Stimulated activated CD8-positive, alpha-beta memory T cell treated with anti-CD3 and anti-CD28 coated beads, Interleukin-15, amount 100 ng/mL, for 24 hours (primary cell): ENCODE results near the gene KCNIP4.
"Not testable (repeated sequence)": the region's sequence is repeated elsewhere in the genome, so short reads cannot be mapped to it uniquely, and the experiment has no call there.

ENCODE experiments used
- DNase-seq: peaks from one replicate; pipeline ENCODE4 v3.0.0-alpha.2; 2020; ENCODE audit warnings: low read depth

KCNIP4 gene

DNA sequence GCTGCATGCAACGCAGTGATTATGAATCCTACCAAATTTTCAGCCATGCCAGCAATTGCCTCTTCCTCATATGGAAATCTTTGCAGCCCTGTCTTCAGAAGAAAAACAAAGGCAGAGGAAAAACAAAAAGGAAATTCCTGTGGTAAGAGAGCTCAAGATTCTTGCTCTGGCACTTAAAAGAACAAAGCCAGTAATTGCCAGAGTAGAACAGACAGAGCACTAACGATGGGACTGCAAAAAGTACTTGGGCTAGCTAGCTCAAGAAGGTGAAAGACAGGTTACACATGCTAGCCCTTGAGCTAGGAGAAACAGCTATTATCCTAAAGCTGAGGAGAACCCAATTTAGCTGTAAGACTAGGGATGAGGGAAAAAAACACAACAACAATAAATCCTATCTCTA is 582.3 kb downstream of the KCNIP4 start:
- DNase-seq: no peak

GRCh38 chr4:21363701-21364100 is 584.9 kb downstream of the KCNIP4 start:
- no peak for DNase-seq

- DNase-seq: not testable (repeated sequence)
These were observed 596.2 kb downstream of the KCNIP4 start for GRCh38 chr4:21352354-21352753.

GRCh38 chr4:21347142-21347541 is 601.4 kb downstream of the KCNIP4 start:
- DNase-seq: no peak

DNA sequence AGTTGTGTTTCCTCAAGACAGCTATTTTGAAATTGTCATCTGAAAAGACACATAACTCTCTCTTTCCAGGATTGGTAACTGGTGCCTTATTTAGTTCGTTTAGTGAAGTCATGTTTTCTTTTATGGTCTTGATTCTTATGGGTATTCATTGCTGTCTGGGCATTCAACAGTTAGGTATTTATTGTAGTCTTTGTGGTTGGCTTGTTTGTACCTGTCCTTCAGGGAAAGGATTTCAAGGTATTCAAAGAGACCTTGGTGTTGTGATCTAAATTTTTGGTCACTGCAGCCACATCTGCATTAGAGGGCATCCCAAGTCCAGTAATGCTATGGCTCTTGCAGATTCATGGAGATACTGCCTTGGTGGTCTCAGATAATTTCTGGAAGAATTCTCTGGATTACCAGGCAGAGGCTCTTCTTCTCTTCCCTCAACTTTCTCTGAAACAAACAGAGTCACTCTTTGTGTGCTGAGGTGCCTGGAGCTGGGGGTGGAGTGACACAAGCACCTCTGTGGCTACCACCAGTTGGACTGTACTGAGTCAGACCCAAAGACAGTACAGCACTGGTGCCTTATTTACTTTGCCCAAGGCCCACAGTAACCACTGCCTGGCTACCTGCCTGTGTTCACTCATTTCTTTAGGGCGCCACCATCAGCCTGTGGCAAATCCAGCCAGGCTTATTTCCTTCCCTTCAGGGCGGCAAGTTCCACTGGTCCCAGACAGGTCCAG is 620.4 kb downstream of the KCNIP4 start:
- DNase-seq: no peak

- DNase-seq: no peak
These were observed 628.5 kb downstream of the KCNIP4 start for GRCh38 chr4:21320034-21320433.

DNA sequence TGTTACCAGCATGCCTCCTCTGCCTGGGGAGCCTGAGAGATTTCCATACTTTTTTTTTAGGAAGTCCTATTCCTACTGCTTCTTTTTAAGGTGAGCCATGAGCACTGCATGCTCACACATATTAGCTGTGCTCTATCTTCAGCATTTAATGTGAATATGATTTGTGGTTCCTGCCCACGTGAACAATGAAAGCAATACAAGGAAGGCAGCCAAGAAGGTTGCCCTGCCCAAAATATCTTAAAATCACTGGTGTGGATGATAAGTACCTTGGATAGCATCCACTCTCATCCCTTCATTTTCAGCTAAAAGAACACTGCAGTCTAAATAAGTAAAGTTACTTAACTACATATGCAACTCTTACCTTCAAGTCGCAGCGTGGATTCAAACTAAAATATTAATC is 640.9 kb downstream of the KCNIP4 start:
- DNase-seq: no peak

DNA sequence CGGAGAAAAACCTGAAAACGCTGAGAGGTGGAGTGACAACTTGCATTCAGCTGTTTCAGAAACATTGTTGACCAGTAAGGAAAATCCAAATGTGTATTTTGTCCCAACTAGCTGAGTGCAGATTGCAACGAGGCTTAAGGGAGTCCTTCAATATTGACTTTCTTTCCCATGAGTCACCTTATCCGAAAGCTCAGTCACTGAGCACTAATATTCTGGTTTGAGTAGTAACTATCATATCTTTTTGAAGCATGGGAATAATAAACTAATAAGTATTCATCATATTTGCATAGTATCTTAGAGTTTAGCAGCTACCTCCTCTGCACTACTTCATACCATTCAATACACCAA is 644.1 kb downstream of the KCNIP4 start:
- DNase-seq: no peak

- DNase-seq: no peak
These were observed 658.0 kb downstream of the KCNIP4 start for GRCh38 chr4:21290562-21290961.

DNA sequence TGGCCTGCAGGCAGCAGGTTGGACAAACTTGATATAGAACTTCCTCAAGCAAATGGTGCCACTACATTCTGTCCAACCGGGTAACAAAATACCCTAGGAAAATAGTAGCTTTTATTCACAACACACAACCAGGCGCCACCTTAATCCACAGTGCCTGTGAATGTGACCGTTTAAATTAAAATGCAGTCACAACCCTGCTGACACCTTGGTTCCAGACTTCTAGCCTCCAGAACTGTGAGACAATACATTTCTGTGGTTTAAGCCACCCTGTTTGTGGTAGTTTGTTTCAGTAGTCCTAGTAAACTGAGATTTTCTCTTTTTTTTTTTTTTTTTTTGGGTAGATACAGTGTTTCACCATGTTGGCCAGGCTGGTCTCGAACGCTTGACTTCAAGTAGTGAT is 672.5 kb downstream of the KCNIP4 start:
- DNase-seq: no peak

DNA sequence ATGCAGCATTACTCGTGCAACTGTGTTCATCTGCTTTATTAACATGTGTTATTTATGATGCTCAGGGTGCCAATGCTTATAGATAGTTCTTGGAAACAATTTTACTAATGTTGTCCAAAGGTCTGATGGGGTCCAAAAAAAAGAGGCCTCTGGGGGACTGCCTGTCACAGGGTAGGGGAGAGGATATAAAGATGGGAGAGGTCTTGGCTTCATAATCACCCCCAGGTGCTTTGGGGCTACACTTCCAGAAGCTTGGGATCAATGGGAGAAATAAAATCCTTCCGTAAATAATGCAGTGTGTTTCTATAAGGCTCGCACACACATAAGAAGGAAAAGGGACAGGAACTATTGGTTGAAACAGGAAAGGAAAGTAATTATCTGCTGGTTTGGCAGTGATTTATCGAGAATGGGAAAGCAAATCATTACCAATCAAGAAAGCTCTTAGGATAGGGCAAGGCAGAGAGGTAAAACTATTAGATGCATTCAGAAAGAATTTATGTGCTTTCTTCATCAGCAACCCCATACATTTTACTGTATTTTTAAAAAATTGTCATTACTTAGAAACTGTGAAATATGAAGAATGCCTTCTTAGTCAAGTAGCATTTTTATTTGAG is 677.0 kb downstream of the KCNIP4 start:
- no peak for DNase-seq

GRCh38 chr4:21248331-21248730 is 700.2 kb downstream of the KCNIP4 start:
- DNase-seq: no peak

- DNase-seq: no peak
These were observed 706.4 kb downstream of the KCNIP4 start for GRCh38 chr4:21242163-21242562.

DNA sequence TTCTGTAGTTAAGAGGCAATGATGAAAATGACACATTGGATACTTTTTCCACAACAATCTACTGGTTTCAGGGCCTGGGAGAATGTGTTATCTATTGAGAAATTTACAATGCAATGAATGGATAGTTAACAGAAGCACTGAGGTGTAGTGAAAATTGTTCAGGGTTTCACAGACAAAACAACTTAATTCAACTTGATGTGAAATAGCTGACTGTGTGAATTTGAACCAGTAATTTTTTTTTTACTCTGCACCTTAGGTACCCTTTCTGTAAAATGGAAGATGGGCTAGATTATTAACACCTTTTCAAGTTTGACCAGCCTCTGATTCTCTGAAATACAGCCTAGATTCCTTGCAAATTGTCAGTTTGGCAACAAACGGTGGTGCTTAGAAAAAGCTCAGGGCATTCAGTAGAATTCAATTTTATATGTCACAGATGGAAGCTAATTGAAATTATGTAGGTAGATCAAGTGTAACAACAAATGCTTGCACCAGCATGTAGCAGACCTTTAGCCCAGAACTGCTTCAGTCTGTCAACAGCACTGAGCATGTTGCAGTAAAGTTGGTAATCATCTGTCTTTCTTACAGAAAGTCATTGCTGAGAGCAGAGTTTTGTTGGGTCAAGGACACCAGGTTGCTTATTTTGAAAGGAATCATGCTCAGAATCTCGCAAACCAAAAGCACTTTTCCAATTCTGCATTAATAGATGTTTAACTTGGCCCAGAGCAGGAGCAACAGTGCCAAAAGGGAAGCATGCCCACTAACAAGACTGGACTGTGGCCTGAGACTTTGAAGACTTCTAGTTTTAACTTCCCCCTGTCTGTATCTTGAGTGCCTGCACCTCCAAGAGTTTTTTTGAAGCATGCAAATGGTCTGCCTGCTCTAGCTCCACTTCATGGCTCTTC is 721.7 kb downstream of the KCNIP4 start:
- DNase-seq: no peak

- DNase-seq: no peak
These were observed 736.7 kb downstream of the KCNIP4 start for GRCh38 chr4:21211846-21212245.

GRCh38 chr4:21209860-21210259 is 738.7 kb downstream of the KCNIP4 start:
- no peak for DNase-seq

DNA sequence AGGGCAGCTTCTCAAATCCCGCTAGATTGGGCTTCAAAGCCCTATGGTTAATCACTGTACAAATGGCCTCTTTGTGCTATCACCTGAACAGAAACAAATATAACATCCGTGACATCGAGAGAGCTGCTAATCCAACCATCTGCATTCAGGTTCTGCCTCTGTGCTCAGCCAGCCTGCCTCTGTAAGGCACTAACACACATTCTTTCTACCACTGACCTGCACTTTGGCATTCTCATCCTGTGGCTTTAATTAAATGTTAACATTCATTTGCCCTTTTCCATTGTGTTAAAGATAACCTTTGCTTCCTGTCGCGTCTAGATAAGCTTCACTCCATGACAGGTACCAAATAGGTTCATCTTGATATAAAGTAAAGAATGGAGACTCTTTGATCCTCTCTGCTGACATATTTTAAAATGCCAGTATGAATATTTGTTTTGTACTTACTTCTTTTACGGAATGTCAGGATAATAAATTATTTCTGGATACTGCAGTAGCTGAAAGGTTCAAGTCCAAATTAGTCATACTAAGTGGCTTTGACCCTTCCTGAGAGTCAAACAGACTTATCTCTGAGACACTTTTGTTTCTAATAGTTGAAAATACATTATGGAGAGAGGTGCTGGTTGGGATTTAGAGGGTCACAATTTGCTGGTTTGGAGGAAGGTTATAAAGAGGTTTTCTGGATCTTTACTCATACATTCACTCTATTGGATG is 742.6 kb downstream of the KCNIP4 start:
- no peak for DNase-seq

DNA sequence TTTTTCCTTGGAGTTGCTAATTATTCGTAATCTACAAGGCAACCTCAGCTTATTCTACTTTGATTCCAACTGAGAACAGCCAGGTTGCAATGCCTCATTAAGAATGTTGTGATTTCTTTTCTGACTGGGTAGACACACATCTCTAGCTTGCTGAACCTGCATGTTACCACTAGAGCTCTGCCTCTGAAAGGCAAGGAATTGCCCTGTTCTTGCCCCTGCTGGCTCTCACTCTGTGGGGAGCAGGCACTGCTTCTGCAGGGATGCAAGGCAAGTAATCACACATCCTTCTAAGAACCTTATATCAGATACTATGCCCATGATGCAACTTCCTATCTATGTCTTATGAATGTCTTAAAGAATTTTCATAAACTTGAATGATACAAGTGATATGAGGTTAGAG is 745.2 kb downstream of the KCNIP4 start:
- DNase-seq: no peak

DNA sequence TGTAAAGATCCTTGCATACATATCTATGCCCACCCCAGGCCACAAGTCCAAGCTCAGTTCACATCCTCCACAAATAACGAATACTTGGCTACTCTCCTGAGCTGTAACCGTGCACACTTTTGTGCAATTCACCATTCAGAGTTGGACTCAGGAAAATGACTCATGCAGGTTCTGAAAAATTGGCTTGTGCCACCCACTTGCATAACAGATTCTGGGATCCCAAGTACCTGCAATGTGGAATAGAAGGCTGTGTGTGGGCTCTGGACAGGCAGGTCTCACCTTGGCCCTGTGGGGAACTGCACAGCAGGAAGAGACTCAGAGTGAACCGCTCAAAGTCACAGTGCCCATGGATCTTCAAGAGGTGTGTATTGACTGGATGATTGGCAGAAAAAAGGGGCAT is 745.6 kb downstream of the KCNIP4 start:
- no peak for DNase-seq

DNA sequence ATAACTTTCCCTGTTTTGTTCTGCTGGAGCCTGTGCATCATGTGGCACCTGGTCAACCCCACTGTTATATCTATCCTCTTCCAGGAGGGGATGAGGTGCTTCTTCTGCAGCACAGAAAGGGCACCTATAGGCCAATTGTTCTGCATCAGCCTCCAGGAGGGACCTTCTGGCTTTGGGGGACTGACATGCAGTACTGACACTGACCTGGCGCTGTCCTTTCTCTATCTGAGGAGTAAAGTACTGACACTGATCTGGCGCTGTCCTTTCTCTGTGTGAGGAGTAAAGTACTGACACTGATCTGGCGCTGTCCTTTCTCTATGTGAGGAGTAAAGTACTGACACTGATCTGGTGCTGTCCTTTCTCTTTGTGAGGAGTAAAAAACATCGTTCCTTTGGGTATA is 749.9 kb downstream of the KCNIP4 start:
- DNase-seq: no peak

DNA sequence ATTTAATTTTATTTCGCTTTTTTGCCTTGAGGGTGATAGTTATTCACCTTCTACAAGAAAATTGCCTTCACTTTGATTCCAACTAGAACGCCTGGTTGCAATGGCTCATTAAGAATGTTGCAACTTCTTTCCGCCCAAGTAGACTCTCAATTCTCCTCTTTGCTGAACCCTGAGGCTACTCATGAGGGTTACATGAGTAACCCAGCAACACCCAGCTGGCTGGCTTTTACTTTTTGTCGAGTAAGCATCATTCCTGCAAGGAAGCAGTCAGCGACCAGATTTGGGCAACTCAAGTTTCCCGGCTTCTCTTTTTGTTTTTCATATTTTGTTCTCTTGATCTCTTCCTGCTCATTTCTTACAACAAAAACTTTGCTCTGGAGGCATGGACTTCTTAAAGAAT is 752.9 kb downstream of the KCNIP4 start:
- DNase-seq: no peak

GRCh38 chr4:21192367-21192766 is 756.2 kb downstream of the KCNIP4 start:
- no peak for DNase-seq
